HL-60/S4 treated with retinoic acid at 250 ng/mL for 4 days and 3 days (cell line): ENCODE results near the gene STX16.

Experiments used
- in situ Hi-C: fragments of 300-500 bp; cut with MboI; formaldehyde crosslinking; loops from 2 replicates; pipeline ENCODE4 v1.7.0; 2022; ENCODE audit warnings: low sequenced_read_pairs

The STX16 gene

DNA sequence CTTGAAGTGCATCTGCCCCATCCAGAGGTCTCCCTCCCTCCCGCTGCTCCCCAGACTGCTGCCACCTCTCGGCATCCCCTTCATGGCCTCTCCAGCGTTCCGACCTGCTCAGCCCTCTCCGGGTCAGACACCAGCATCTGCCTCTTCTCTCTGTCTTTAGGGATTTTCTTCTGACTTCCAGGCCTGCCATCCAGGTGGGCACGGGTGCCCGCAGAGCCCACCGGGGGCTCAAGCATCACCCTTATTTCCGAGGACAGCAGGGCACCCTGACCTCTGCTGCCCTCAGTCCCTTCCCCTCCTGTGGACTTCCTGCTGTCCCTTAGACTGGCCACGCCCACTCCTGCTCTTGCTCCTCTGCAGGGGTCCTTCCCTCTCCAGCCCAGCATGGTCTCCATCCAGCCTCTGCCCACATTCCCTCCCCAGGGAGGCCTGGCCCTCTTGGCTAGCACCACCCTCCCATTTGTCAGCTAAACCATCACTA is 44.9 kb downstream of the STX16 start:
- in situ Hi-C loops, result no loop called here

DNA sequence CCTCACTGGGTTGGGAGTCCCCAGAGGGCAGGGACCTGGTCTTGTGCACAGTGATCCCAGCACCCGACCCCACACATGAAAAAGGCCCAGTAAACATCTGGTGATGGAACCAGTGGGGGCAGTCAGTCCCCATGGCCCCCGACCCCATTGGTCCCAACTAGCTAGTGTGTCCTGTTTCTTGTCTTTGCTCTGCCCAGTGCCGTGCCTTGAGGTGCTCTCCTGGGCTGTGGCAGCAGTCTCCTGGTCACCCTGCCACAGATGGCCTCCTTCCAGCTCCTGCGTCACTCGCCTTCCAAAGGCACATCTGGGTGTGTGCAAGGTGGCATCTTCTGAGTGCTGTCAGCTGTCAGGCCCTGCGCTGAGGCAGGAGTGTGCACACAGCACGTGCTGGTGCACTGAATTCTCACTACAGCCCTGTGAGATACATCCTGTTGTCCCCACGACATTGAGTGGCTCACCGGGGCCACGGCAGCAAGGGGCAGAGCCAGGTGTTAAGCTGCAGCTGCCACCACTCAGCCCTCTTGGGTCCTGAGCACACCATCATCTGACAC is 45.4 kb downstream of the STX16 start:
- in situ Hi-C loops, result no loop called here

DNA sequence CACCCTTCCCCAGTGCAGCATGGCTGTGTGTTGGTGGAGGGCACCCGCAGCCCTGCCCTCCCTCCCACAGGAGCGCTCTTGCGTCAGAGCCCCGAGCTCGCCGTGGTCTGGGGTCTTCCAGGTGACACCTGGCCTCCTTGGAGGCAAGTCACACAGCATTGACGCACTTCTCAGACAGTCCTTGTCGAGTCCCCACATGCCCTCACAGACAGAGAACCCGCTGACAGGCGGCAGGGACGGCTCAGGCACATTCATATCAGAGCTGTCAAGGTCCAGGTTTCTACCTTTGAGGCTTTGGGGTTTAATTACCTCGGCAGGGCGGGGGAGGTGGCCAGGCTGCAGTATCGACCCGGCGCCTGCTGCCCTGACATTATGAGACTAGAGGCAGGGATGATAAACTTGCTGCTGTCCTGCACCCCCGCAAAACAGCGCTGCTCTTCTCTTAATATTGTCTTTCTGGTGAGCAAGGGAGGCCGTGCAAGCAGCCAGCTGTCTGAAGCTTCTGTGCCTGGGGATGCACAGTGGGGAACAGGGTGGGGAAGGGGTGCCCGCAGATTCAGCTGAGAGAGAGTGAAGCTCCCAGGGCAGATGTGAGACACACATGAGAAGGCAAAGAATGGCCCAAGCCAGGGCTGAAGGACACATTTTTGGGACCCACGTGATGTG is 46.3 kb downstream of the STX16 start:
- in situ Hi-C loops, result no loop called here

DNA sequence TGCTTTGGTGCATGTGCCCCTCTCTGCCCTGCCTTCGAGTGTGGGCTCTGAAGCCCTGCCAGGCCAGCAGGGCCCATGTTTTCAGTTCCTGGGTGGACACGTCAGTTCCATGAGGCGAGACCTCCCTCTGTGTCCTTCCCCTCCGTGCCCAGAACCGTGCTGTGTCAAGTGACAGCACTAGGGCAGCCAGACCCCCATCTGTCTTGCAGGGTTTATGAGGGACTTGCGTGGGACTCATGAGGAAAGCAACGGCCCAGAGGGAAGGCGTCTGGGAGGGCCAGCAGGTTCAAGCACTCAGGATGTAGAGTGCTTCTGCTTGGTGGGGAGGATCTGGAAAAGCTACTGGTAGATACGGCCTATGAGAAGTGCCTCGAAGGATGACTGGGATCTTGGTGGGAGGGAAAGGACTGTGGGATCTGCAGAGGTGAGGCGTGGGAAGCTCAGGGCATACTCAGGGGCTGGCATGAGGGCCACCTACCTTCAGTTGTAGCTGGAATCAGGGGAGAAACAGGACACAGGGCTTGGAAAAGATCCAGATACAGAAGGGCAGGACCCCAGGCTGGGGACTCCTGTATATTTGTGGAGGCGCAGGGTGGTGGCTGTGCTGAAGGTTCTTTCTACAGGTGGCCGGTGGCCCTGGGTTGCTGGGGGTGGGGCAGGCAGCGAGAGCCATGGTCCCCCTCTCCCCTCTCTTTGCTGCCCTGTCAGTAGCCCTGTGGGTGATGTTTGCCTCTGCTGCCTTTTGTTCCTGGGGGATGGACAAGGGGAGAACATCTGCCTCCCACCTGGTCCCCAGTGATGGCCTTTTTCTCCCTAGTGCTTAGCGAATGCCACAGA is 47.0 kb downstream of the STX16 start:
- in situ Hi-C loops, result no loop called here

DNA sequence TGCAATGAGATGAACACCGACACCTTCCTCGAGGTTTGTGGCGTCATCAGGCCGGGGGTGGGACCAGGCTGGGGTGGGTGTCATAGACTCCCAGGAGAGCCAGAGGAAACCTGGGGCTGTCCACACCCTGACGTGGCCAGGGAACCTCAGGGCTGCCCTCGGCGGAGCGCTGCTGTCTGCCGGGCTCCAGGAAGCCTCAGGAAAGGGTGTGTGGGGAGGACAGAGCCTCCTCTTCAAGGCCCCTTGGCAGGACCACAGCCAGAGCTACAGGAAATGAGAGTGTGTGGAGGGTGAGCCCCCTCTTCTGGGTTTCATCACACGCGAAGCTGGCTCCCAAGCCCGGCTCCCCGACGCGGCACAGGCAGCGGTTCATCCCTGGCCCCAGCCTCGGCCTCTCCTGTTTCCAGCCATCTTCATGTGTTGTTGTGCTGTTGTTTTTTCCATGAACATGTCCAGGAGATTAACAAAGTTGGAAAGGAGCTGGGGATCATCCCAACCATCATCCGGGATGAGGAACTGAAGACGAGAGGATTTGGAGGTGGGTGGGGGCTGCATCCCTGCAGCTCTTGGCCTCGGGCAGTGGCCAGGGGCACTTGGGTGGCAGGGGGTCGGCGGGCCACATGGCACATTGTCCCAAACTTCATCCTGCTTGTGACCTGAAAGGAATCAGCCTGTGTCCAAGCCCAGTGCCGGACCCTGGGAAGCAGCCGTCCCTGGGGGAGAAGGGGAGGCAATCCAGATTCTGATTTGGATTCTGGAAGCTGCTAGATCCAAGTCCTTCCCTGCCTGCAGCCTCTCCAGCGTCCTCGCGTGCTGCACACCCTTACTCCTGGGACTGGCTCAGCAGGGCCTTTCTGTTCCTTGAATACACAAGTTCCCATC is 47.9 kb downstream of the STX16 start:
- in situ Hi-C loops, result no loop called here

DNA sequence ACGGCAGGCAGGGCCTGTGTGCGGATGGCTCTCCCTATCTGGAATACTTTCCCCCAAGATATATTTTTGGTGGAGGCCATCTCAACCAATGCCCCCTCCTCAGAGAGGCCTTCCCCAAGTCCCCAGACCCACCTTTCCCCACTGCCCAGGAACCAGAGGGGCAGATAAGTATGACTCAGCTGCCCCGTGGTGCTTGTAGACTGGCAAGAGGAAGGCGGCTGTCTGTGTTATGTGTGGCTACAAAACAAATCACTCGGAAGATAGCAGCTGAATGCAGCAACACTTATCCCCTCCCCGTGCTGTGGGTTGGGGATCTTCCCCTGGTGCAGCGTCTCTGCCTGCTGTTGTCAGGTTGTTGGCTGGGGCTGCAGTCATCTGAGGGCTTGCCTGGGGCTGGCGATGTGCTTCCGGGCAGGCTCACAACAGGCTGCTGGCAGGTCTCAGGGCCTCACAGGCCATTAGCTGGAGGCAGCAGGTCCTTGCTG is 48.6 kb downstream of the STX16 start:
- in situ Hi-C loops, result no loop called here

DNA sequence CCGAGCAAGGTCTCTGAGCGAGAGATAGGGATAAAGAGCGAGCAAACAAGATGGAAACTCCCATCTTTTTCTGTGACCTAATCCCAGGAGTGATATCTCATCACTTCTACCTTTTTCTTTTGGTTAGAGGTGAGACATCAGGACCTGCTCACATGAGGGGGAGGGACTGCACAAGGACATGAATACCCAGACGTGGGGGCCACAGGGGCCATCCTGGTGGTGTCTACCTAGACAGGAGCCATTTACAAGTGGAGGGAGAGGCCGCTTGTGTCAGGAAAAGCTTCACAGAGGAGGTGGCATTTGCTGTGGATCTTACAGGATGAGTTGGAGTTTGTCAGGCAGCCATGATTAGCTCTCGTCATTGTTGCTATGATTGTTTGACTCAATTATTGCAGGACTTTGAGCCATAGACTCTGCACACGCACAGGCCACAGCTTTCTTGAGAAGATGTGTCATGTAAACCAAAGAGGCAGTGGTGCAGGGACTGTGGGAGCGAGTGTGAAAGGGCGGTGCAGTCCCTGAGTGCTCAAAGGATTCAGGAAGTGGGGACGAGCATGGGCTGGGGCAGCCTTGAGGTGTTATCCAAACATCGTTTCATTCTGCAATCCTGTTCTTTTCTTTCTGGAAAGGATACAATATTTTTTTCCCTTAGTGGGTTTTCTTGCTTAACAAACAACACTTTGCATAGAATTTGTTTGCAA is 49.2 kb downstream of the STX16 start:
- in situ Hi-C loops, result no loop called here

DNA sequence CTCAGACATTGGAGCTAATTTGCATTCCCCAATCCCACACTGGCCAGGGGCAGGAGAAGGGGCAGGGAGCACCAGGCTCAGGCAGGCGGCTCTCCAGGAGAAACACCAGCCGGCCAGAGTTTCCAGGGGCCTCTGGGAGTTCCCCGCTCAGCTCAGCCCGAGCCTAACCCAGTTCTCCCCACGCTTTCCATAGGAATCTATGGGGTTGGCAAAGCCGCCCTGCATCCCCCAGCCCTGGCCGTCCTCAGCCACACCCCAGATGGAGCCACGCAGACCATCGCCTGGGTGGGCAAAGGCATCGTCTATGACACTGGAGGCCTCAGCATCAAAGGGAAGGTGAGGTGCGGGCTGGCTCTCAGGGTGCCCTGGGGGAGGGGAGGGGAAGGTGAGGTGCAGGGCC is 49.7 kb downstream of the STX16 start:
- in situ Hi-C loops, result no loop called here

DNA sequence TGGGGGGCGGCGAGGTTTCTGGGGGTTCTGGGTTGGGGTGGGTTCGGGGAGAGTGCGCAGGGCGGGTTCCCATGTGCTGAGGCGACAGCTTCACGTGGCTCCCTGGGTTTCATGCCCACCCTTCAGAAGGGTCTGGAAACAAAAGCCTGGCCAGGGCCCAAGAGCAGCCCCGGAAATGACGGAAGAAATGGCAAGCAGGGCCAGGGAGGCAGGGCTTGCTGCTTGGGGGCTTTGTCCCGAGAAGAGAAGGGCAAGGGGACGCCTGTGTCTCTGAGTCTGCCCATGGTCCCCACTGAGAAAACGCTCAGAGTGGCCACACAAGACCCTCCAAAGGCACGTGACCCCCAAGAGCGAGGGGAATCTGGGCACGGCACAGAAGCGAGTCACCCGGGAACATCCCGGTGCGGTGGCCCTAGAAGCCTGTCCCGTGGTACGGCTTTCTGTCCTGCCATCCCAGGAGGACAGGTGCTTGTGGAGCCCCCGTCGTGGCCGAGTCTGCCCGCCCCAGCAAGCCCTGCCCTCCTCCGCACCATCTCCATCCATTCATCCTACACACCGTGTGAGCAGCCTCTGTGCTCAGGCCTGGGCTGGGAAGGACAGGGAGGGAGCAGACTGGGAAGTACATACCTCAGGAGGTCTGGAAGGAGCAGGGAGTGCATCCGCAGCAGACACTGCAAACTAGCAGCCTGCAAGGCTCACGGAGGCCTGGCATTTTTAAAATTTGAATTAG is 50.5 kb downstream of the STX16 start:
- in situ Hi-C loops, result no loop called here

DNA sequence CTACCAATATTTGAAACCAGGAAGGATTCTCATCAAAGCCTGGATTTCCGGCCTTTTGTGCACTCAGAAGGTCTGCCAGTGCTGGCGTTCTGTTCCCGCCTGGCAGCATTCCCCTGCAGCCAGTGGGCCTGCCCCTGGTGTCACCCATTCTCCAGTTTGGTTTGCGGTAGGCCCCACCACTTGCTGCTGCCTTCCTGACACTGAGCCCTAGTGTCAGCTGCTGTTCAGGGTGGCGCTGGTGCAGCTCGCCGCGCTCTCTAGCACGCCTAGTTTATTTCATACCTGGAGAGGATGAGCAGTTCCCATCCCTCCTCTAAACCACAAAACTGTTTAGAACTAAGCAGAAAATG is 51.1 kb downstream of the STX16 start:
- in situ Hi-C loops, result no loop called here

DNA sequence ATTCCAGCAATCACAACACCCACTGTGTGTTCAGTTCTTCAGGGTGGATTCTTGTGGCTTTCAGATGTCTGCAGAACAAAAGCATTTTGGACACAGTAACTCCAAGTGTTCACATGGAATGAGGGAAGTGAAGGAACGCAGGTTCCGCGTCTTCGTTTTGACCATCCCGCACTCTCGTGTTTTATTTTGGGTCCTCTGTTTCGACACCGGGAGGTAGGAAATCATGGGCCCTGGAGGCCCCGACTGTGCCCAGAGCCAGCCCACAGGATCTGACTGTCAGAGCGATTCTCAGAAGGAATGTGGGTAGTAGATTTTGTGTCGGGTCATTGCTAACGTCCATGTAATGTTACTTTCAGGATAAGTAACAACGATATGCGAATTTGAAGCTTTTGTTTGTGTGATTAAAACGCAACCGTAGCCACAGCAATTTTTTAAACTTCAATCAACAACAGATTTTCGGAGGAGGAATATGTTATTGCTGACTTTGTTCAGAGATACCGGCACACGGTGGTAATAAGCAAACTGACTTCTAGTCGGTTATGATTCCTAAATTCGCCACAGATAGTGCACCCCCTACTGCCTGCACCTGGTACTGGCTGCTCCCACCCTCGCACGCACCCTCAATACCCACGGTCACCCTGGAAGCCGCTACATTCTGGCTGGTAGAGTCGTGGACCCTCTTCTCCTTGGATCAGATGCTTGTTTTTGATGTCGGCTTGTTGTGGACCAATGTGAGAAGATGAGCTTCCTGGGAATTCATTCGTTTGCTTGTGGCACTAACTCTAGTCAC is 52.0 kb downstream of the STX16 start:
- in situ Hi-C loops, result no loop called here

DNA sequence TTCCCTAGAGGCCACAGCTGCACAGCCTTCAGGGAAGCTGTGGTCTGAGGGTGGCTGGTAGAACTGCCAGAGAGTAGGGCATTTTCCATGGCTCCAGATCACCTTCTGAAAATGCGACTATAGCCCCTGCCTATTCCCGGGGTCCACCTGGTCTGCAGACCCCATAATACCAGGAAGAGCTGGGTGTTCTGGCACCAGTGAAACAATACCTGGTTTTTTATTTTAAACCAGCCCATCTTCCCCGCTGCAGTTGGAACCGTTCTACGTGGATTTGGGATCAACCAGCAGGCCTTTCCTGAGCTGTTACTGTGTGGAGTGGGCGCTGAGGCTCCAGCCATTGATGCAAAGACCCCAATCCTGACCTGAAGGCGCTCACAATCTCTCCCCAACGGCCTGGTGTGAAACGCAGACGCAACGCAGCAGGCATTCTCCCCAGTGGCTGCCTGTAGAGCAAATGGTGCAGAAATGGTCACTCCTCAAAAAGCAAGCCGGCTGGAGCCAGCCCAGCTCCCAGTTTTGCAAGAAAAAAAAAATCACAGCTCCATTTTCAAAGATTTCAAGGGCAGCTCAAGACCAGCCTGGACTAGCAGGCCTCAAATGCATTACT is 52.8 kb downstream of the STX16 start:
- in situ Hi-C loops, result no loop called here

DNA sequence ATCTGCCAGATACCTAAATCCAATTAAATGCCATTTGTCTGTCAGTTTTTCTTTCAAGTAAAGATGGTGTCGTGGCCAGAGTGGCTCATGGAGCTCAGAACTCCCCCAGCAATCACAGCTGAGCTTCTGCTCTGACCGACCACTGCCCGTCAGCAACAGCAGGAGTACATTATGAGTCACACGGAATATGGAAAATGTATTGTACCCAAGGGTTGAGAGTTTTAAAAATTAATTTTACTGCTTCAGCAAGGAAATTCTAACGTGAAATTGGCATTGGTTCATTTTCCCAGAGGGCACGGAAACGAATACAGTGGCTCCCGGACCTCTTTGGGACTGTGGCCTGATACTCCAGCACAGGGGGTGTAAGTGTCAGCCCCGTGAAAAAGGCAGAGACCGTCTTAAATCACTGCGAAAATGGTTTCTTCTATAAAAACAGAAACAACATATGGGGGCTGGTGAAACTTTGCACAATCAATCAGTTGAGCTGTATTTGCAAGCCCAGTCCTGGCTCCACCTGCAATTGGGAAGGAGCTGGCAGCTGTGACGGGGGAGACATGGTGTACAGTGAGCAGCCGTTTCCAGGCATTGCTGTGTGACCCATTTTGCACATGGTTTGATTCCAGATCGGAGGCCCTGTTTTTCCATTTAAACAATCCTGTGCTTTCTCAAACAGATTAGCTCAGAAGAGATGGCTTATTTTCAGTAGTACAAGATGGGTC is 54.3 kb downstream of the STX16 start:
- in situ Hi-C loops, result no loop called here

DNA sequence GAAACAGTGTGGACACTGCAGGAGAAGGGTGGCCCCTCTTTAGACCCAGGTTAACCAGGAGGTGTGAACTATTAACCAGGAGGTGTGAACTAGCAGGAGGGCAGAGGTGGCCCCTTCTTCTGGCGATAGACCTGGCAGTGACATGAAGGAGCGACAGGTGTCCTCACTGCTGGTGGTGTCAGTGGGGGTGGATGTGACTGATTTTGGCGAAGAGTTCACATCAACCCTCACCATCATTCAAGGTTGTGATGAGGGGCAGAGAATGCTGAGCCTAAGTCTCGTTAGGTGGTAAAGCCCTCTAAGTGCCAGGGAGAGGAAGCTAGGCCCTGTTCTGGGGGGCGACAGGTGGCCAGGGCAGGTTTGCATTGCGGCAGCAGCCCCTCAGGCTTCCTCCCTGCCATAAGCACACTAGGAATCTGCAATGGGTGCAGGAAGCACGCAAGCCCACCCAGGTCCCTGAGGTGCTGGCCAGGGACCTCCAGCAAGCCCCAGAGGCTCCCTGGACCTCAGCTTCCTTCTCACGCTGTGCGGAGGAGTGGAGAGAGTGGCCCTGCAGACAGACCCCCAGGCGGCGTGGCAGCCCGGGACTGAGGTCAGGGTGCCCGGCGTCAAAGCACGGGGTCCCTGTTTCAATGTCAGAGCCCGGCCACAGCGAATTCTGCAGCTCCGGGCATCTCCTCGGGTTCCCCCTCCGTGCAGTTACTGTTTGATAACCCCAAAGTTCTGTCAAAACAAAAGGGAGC is 55.2 kb downstream of the STX16 start:
- in situ Hi-C loops, result no loop called here

DNA sequence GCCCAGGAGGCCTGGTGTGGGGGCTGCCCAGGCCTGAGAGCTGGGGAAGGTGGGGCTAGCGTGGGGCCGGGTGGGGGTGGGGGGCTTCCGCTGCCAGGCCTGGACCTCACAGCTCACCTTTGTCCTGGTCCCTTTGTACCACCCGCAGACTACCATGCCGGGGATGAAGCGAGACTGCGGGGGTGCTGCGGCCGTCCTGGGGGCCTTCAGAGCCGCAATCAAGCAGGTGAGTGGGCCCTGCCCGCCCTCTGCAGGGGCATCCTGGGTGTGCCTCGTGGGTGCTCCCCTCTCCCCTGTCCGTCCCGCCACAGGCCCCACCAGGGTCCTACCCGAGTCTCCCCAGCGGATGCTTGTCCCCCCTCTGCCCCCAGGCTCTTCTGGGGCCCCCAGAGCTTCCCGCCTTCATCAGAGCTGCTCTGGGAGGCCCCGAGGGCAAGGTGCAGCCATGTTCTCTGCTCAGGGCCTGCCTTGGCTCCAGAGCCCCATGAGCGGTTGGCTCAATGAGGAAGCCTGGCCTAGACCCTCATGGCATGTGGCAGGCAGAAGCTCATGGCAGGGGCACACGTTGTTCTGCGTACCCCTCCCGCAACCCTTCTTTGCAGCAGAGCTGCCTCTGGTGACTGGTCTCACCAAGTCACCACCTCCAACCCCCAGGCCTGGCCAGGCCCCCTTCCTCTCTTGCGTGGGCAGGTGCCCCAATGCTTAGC is 56.0 kb downstream of the STX16 start:
- in situ Hi-C loops, result no loop called here

DNA sequence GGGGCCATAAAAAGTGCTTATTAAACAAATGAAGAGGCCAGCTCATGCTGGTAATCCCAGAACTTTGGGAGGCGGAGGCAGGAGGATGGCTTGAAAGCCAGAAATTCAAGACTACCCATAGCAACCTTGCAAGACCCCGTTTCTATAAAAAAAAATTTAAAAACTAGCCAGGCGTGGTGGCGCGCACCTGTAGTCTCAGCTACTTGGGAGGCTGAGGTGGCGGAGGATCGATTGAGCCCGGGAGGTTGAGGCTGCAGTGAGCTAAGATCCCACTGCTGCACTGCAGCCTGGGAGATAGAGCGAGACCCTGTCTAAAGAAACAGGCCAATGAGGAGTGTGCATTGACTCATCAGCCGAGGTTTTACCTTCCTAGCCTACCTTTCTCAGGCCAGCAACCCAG is 56.7 kb downstream of the STX16 start:
- in situ Hi-C loops, result no loop called here
